SK-MEL-5 (cell line): ENCODE results near the gene BCL6B. TPM values are rescaled to one million over a fixed set of nuclear protein-coding genes. Genes with fewer than 3 reads are reported as not detected.

Source experiments
- DNase-seq: peaks from one replicate; pipeline ENCODE4 v3.0.0-alpha.2; 2016; ENCODE audit warnings: low read depth, low spot score
- in situ Hi-C: cut with HindIII; loops from 2 replicates; pipeline ENCODE4 v1.10.0; 2016; ENCODE audit warnings: low sequenced_read_pairs, high pct_unique_total_duplicates, low pct_unique_long_range_greater_than_20kb
- total RNA-seq: library from RNA; depleted of rRNA; stranded (reverse); fragments of >200 nt; shearing (Covaris generic); gene quantifications from 2 replicates; pipeline ENCODE4 v1.2.3, GENCODE V29; 2014

The BCL6B gene
- total RNA-seq, 1 experiment from 2014 or later = not detected

- no peak for DNase-seq
- in situ Hi-C loops = no loop called here
These were observed 19.1 kb upstream of the BCL6B start for GRCh38 chr17:7003745-7004144.

GRCh38 chr17:7004398-7005253, 18.2 kb upstream of the BCL6B start:
- DNase-seq = peak; percentile 88
- in situ Hi-C loops = no loop called here

GRCh38 chr17:7005716-7006115, 17.1 kb upstream of the BCL6B start:
- in situ Hi-C loops = no loop called here
- DNase-seq = no peak

GRCh38 chr17:7007143-7007542, 15.7 kb upstream of the BCL6B start:
- in situ Hi-C loops = no loop called here
- no peak for DNase-seq

- in situ Hi-C loops = no loop called here
- no peak for DNase-seq
These were observed 12.3 kb upstream of the BCL6B start for GRCh38 chr17:7010523-7010922.

GRCh38 chr17:7011415-7011814, 11.4 kb upstream of the BCL6B start:
- DNase-seq = no peak
- in situ Hi-C loops = no loop called here

- DNase-seq = no peak
- in situ Hi-C loops = no loop called here
These were observed 11.0 kb upstream of the BCL6B start for GRCh38 chr17:7011942-7012254.

- DNase-seq = peak; percentile 96
- in situ Hi-C loops = no loop called here
These were observed 8.4 kb upstream of the BCL6B start for GRCh38 chr17:7014261-7014994.

GRCh38 chr17:7014995-7015958, 7.6 kb upstream of the BCL6B start:
- in situ Hi-C loops = no loop called here

GRCh38 chr17:7016418-7016817, 6.4 kb upstream of the BCL6B start:
- DNase-seq = no peak
- in situ Hi-C loops = no loop called here

More at GRCh38 chr17:7014995-7015958, 7.6 kb upstream of the BCL6B start:
- no peak for DNase-seq

- in situ Hi-C loops = no loop called here
- no peak for DNase-seq
These were observed 5.7 kb upstream of the BCL6B start for GRCh38 chr17:7016886-7017826.

GRCh38 chr17:7017827-7018200, 5.0 kb upstream of the BCL6B start:
- in situ Hi-C loops = no loop called here
- DNase-seq = no peak

- in situ Hi-C loops = no loop called here
- DNase-seq = no peak
These were observed 4.4 kb upstream of the BCL6B start for GRCh38 chr17:7018331-7018964.

- DNase-seq = no peak
- in situ Hi-C loops = no loop called here
These were observed 3.5 kb upstream of the BCL6B start for GRCh38 chr17:7019367-7019766.

GRCh38 chr17:7019839-7020519, 2.9 kb upstream of the BCL6B start:
- in situ Hi-C loops = no loop called here
- peak; percentile 75 for DNase-seq
